Smooth muscle cell (in vitro differentiated cells): ENCODE results near the gene SLC8A1. TPM values are rescaled to one million over a fixed set of nuclear protein-coding genes. Genes with fewer than 3 reads are reported as not detected.
A peak's percentile ranks its signal among the peaks of the same experiment; 100 is the strongest.

ENCODE experiments used
- DNase-seq: peaks from one replicate; lab custom pipeline; 2025; ENCODE audit not compliant: unreplicated experiment; lab: John Stamatoyannopoulos, UW
- H2AFZ ChIP-seq: fragments of 200-600 bp; sonication (generic); 2 replicates; pipeline ENCODE4 v1.6.0; 2016; ENCODE audit warnings: antibody characterized with exemption, low read depth, mild to moderate bottlenecking
- H3F3A ChIP-seq: fragments of 200-600 bp; sonication (generic); 2 replicates; pipeline ENCODE4 v1.6.0; 2017; ENCODE audit warnings: antibody characterized with exemption, low read depth
- H3K27ac ChIP-seq: fragments of 200-600 bp; sonication (generic); 2 replicates; pipeline ENCODE4 v1.5.1; 2016; ENCODE audit warnings: low read depth, mild to moderate bottlenecking
- H3K27me3 ChIP-seq: fragments of 200-600 bp; sonication (generic); 2 replicates; pipeline ENCODE4 v1.6.1; 2016; ENCODE audit warnings: low read depth, mild to moderate bottlenecking
- H3K36me3 ChIP-seq: fragments of 200-600 bp; sonication (generic); 2 replicates; pipeline ENCODE4 v1.5.1; 2016; ENCODE audit warnings: low read depth
- H3K4me1 ChIP-seq: fragments of 200-600 bp; sonication (generic); 2 replicates; pipeline ENCODE4 v1.5.1; 2016; ENCODE audit warnings: low read depth
- H3K4me2 ChIP-seq: fragments of 200-600 bp; sonication (generic); 2 replicates; pipeline ENCODE4 v1.6.0; 2016; ENCODE audit warnings: mild to moderate bottlenecking
- H3K4me3 ChIP-seq: fragments of 200-600 bp; sonication (generic); 2 replicates; pipeline ENCODE4 v1.5.1; 2016; ENCODE audit warnings: mild to moderate bottlenecking
- H3K79me2 ChIP-seq: fragments of 200-600 bp; sonication (generic); 2 replicates; pipeline ENCODE4 v1.6.0; 2016; ENCODE audit warnings: low read depth, mild to moderate bottlenecking
- H3K9ac ChIP-seq: fragments of 200-600 bp; sonication (generic); 2 replicates; pipeline ENCODE4 v1.6.0; 2016; ENCODE audit warnings: low read depth
- H3K9me3 ChIP-seq: fragments of 200-600 bp; sonication (generic); replicated peaks from 2 replicates; pipeline ENCODE4 v1.5.1; 2016; ENCODE audit warnings: low read depth
- H4K20me1 ChIP-seq: fragments of 200-600 bp; sonication (generic); 2 replicates; pipeline ENCODE4 v1.6.0; 2016; ENCODE audit warnings: low read depth
- CTCF ChIP-seq: fragments of 200-600 bp; sonication (generic); IDR thresholded peaks from 2 replicates; pipeline ENCODE4 v1.5.1; 2017; ENCODE audit warnings: borderline replicate concordance, mild to moderate bottlenecking, antibody characterized with exemption; ENCODE audit not compliant: insufficient read depth, poor library complexity, severe bottlenecking
- WGBS: methylation state at CpG from one replicate; pipeline ENCODE4 v1.1.7; 2016; ENCODE audit warnings: low lambda C conversion rate; 5-methylcytosine and 5-hydroxymethylcytosine counted together
- polyA plus RNA-seq: library from polyadenylated mRNA; unstranded; fragments of >200 nt; fragmentation: Nextera tagmentation; extraction: Ambion mirVana; gene quantifications from 2 replicates; pipeline ENCODE4 v1.2.1, GENCODE V29; 2016
- total RNA-seq: library from RNA; depleted of rRNA; stranded (reverse); fragments of >200 nt; gene quantifications from 2 replicates; pipeline ENCODE4 v1.2.3, GENCODE V29; 2014

The SLC8A1 gene
- total and polyA plus RNA-seq, 2 experiments from 2014 or later, result 1.1 to 5.3 TPM

- no peak for DNase-seq
- no peak overlapping the region for H3K27ac ChIP-seq
- H2AFZ ChIP-seq, result no peak overlapping the region
- no peaks in the 10 kb centered on the region for H4K20me1 ChIP-seq
- no peak overlapping the region for H3K4me2 ChIP-seq
- no peaks in the 10 kb centered on the region for H3K4me1 ChIP-seq
- H3K4me3 ChIP-seq, result no peak overlapping the region
- H3K9me3 ChIP-seq, result no peaks in the 10 kb centered on the region
- no peaks in the 10 kb centered on the region for H3F3A ChIP-seq
- H3K79me2 ChIP-seq, result no peaks in the 10 kb centered on the region
- no peak overlapping the region for H3K9ac ChIP-seq
- TF ChIP-seq CTCF, result no peak
- H3K27me3 ChIP-seq, result no peaks in the 10 kb centered on the region
- no peaks in the 10 kb centered on the region for H3K36me3 ChIP-seq
These were observed 166.5 kb downstream of the SLC8A1 start for GRCh38 chr2:40285391-40285790.

- TF ChIP-seq CTCF, result no peak
- WGBS, result 81% methylated on average over 1 of the region's 1 CpG
- Histone ChIP-seq H3K36me3 (no peaks in the 10 kb centered on the region), H3K27me3 (no peaks in the 10 kb centered on the region), H3K4me2 (no peak overlapping the region), H3K79me2 (no peaks in the 10 kb centered on the region), H2AFZ (no peak overlapping the region), H3F3A (no peaks in the 10 kb centered on the region), H3K4me3 (no peak overlapping the region), H3K27ac (no peak overlapping the region), H4K20me1 (no peaks in the 10 kb centered on the region), H3K9ac (no peak overlapping the region), H3K9me3 (no peaks in the 10 kb centered on the region), H3K4me1 (no peaks in the 10 kb centered on the region)
- no peak for DNase-seq
These were observed 167.1 kb downstream of the SLC8A1 start for GRCh38 chr2:40284797-40285196.

- H3K9me3 ChIP-seq, result no peaks in the 10 kb centered on the region
- 84% methylated on average over 7 of the region's 7 CpGs for WGBS
- H3K36me3 ChIP-seq, result no peaks in the 10 kb centered on the region
- no peaks in the 10 kb centered on the region for H3K27me3 ChIP-seq
- no peaks in the 10 kb centered on the region for H3K4me1 ChIP-seq
- H3K9ac ChIP-seq, result no peak overlapping the region
- no peak for DNase-seq
- H4K20me1 ChIP-seq, result no peaks in the 10 kb centered on the region
- no peaks in the 10 kb centered on the region for H3K79me2 ChIP-seq
- peak overlapping the region; percentile 47 for H3K27ac ChIP-seq
- H3F3A ChIP-seq, result no peaks in the 10 kb centered on the region
- H2AFZ ChIP-seq, result no peak overlapping the region
- peak overlapping the region; percentile 27 for H3K4me2 ChIP-seq
- no peak for TF ChIP-seq CTCF
- H3K4me3 ChIP-seq, result no peak overlapping the region
These were observed 168.6 kb downstream of the SLC8A1 start for GRCh38 chr2:40283111-40283909.

GRCh38 chr2:40282428-40282827, 169.5 kb downstream of the SLC8A1 start:
- TF ChIP-seq CTCF, result no peak
- H3K27ac ChIP-seq, result peak overlapping the region; percentile 47
- H3K9ac ChIP-seq, result no peak overlapping the region
- H3K36me3 ChIP-seq, result no peaks in the 10 kb centered on the region
- H3K79me2 ChIP-seq, result no peaks in the 10 kb centered on the region
- H4K20me1 ChIP-seq, result no peaks in the 10 kb centered on the region
- no peak for DNase-seq
- no peaks in the 10 kb centered on the region for H3F3A ChIP-seq
- WGBS, result 72% methylated on average over 7 of the region's 7 CpGs
- no peaks in the 10 kb centered on the region for H3K27me3 ChIP-seq
- no peak overlapping the region for H3K4me3 ChIP-seq
- H2AFZ ChIP-seq, result no peak overlapping the region
- no peaks in the 10 kb centered on the region for H3K9me3 ChIP-seq
- no peaks in the 10 kb centered on the region for H3K4me1 ChIP-seq
- peak overlapping the region; percentile 27 for H3K4me2 ChIP-seq
